CD14-positive monocyte (primary cell): ENCODE measurements around the gene ELAPOR2. TPM values are rescaled to one million over a fixed set of nuclear protein-coding genes. Genes with fewer than 3 reads are reported as not detected.

Source experiments
- DNase-seq, 3 donors: peaks; one replicate each; pipeline ENCODE4 v3.0.0-alpha.2; 2011 to 2022
- H2AFZ ChIP-seq: 2 replicates; pipeline ENCODE4 v1.6.0; 2012; ENCODE audit warnings: mild to moderate bottlenecking, low read depth, low read length, inconsistent platforms; ENCODE audit not compliant: insufficient read depth, poor library complexity, severe bottlenecking
- H3K27ac ChIP-seq, 2 donors: 1 replicate in 1 of 2; 2 replicates in 1 of 2; pipeline ENCODE4 v1.5.1; 2012 to 2013; ENCODE audit warnings: low read length in 2 of 2, control low read depth in 1 of 2, inconsistent platforms in 1 of 2, low read depth in 1 of 2, mild to moderate bottlenecking in 1 of 2
- H3K27me3 ChIP-seq, 2 donors: one replicate each; pipeline versions ENCODE4 v1.6.0 to v1.6.1; 2011 to 2013; ENCODE audit warnings: low read length in 2 of 2; ENCODE audit not compliant: control insufficient read depth in 2 of 2, insufficient read depth in 2 of 2
- H3K36me3 ChIP-seq, 2 donors: replicated peaks in 1 of 2; 1 replicate in 1 of 2; 2 replicates in 1 of 2; pipeline versions ENCODE4 v1.5.1 to v1.6.1; 2012 to 2013; ENCODE audit warnings: low read length in 2 of 2, control low read depth in 1 of 2, inconsistent platforms in 1 of 2, mild to moderate bottlenecking in 1 of 2; ENCODE audit not compliant: insufficient read depth in 2 of 2, control insufficient read depth in 1 of 2
- H3K4me1 ChIP-seq, 2 donors: 1 replicate in 1 of 2; 2 replicates in 1 of 2; pipeline versions ENCODE4 v1.5.1 to v1.6.1; 2012 to 2013; ENCODE audit warnings: low read length in 2 of 2, control low read depth in 1 of 2, inconsistent platforms in 1 of 2, mild to moderate bottlenecking in 1 of 2, moderate library complexity in 1 of 2; ENCODE audit not compliant: insufficient read depth in 2 of 2, control insufficient read depth in 1 of 2
- H3K4me2 ChIP-seq: replicated peaks from 2 replicates; pipeline ENCODE3; 2012; ENCODE audit warnings: low read length, moderate library complexity, mild to moderate bottlenecking; ENCODE audit not compliant: poor library complexity, severe bottlenecking; ENCODE audit errors: extremely low read depth
- H3K4me3 ChIP-seq, 3 experiments: fragments of 200-600 bp in 1 of 3; sonication (generic) in 1 of 3; replicated peaks in 1 of 3; 1 replicate in 2 of 3; 2 replicates in 1 of 3; pipeline ENCODE4 v1.5.1; 2011 to 2013; ENCODE audit warnings: low read length in 3 of 3, mild to moderate bottlenecking in 3 of 3, control low read depth in 2 of 3, low read depth in 2 of 3, inconsistent platforms in 1 of 3, moderate library complexity in 1 of 3
- H3K79me2 ChIP-seq: 2 replicates; pipeline ENCODE4 v1.6.0; 2012; ENCODE audit warnings: mild to moderate bottlenecking, control low read depth, inconsistent platforms, low read length, moderate library complexity; ENCODE audit not compliant: insufficient read depth
- H3K9ac ChIP-seq: 2 replicates; pipeline ENCODE4 v1.6.0; 2017; ENCODE audit warnings: low read length, mild to moderate bottlenecking; ENCODE audit not compliant: insufficient read depth, poor library complexity, severe bottlenecking
- H3K9me3 ChIP-seq, 2 donors: replicated peaks in 1 of 2; 1 replicate in 1 of 2; 2 replicates in 1 of 2; pipeline versions ENCODE4 v1.5.1 to v1.6.1; 2012 to 2013; ENCODE audit warnings: low read length in 2 of 2, control low read depth in 1 of 2; ENCODE audit not compliant: control insufficient read depth in 1 of 2, insufficient read depth in 1 of 2
- H4K20me1 ChIP-seq: 2 replicates; pipeline ENCODE4 v1.6.0; 2012; ENCODE audit warnings: mild to moderate bottlenecking, low read length, control low read depth, moderate library complexity; ENCODE audit not compliant: insufficient read depth
- H3K27ac Mint-ChIP-seq, 7 donors: one replicate each; pipeline ENCODE4 v1.8.0; 2020; ENCODE audit warnings: mild to moderate bottlenecking in 7 of 7, mixed read lengths in 7 of 7, moderate library complexity in 6 of 7, inconsistent platforms in 2 of 7
- H3K27me3 Mint-ChIP-seq, 3 donors: one replicate each; pipeline ENCODE4 v1.8.0; 2021 to 2022; ENCODE audit warnings: low read depth in 3 of 3, mild to moderate bottlenecking in 3 of 3, mixed read lengths in 3 of 3, moderate library complexity in 3 of 3, inconsistent platforms in 1 of 3
- H3K36me3 Mint-ChIP-seq, 2 donors: one replicate each; pipeline ENCODE4 v1.8.0; 2020; ENCODE audit warnings: mixed read lengths in 2 of 2, inconsistent platforms in 1 of 2, mild to moderate bottlenecking in 1 of 2
- H3K4me1 Mint-ChIP-seq: one replicate; pipeline ENCODE4 v1.8.0; 2020; ENCODE audit warnings: mild to moderate bottlenecking, mixed read lengths
- H3K4me3 Mint-ChIP-seq, 2 donors: one replicate each; pipeline ENCODE4 v1.8.0; 2020; ENCODE audit warnings: mild to moderate bottlenecking in 2 of 2, mixed read lengths in 2 of 2, moderate library complexity in 1 of 2
- H3K9me3 Mint-ChIP-seq, 7 donors: one replicate each; pipeline ENCODE4 v1.8.0; 2020 to 2022; ENCODE audit warnings: mixed read lengths in 7 of 7, mild to moderate bottlenecking in 6 of 7, moderate library complexity in 6 of 7, inconsistent platforms in 2 of 7
- WGBS: methylation state at CpG from one replicate; pipeline ENCODE4 v1.1.5; 2013; ENCODE audit warnings: missing lambda C conversion rate; ENCODE audit not compliant: insufficient coverage; 5-methylcytosine and 5-hydroxymethylcytosine counted together
- intact Hi-C, 2 donors: fragments of 100-400 bp; cut with micrococcal nuclease; formaldehyde crosslinking; loops; one replicate each; pipeline versions ENCODE4 v1.15.0 to v1.15.1; 2023
- polyA plus RNA-seq, 3 donors: library from polyadenylated mRNA; depleted of rRNA in 1 of 3; unstranded in 2 of 3; stranded (reverse) in 1 of 3; fragments of 300-500 nt in 2 of 3; fragments of >200 nt in 1 of 3; fragmentation: Illumina TruSeq in 2 of 3; gene quantifications; 1 replicate in 2 of 3; 2 replicates in 1 of 3; pipeline ENCODE4 v1.2.3, GENCODE V29; 2012 to 2021
- TF ChIP-seq, protein P1 (sequence below): fragments of 200-600 bp; IDR thresholded peaks from one replicate; pipeline ENCODE4 v1.8.0; 2022; ENCODE audit warnings: antibody characterized with exemption, mild to moderate bottlenecking

ELAPOR2 gene
- polyA plus RNA-seq, 3 donors = 0.07 TPM; not detected in 2

DNA sequence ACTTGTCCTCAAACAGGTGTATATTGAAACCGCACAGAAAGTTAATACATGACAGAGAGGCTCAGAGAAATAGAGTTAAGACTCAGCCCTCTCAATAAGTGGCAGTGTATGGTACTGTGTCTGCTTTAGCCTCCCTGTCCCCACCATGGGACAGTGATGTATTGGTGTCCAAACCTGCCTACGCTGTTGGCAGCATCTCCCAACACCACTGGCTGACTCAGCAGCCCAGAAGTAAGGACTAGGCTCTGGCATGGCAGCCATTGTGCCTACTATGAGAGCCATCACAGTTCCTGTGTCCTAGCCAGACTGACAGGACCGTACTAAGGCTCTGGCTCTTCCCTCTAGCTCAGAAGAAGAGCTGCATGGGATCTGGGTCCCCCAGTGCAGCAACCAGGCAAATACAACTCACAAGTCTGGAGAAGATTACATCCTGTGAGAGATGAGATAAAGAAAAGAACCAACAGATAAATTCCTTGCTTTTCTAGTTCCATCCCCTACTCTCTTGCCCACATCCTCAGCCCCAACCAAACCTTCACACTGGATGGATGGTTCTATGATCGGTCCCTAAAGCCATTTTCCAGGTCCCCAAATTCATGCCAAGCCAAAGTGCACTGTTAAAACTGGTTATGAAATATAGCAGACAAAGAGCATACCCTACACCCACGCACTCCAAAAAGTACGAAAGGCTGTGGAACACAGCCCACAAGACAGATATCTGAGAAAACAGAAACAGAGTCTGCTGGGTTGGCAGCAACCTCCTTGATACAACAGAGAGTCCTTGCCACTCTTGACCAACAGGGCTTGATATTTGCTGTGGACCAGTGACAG, 48.7 kb upstream of the ELAPOR2 start:
- Histone ChIP-seq H3K4me3 (no peak overlapping the region), H2AFZ (no peak overlapping the region), H3K9ac (no peak overlapping the region), H4K20me1 (no peaks in the 10 kb centered on the region), H3K27me3 (no peaks in the 10 kb centered on the region), H3K36me3 (no peaks in the 10 kb centered on the region), H3K27ac (no peak overlapping the region), H3K9me3 (no peaks in the 10 kb centered on the region), H3K4me2 (no peak overlapping the region), H3K79me2 (no peaks in the 10 kb centered on the region), H3K4me1 (no peaks in the 10 kb centered on the region)
- Mint-ChIP-seq H3K36me3 (no peaks in the 10 kb centered on the region), H3K4me1 (no peaks in the 10 kb centered on the region), H3K4me3 (no peak overlapping the region), H3K9me3 (peaks cover 0 to 5% (median 2%) of the 10 kb centered on the region in 7 donors), H3K27me3 (peaks cover 0 to 4% (median 0%) of the 10 kb centered on the region in 3 donors), H3K27ac (no peak overlapping the region)
- TF ChIP-seq, protein P1, sequence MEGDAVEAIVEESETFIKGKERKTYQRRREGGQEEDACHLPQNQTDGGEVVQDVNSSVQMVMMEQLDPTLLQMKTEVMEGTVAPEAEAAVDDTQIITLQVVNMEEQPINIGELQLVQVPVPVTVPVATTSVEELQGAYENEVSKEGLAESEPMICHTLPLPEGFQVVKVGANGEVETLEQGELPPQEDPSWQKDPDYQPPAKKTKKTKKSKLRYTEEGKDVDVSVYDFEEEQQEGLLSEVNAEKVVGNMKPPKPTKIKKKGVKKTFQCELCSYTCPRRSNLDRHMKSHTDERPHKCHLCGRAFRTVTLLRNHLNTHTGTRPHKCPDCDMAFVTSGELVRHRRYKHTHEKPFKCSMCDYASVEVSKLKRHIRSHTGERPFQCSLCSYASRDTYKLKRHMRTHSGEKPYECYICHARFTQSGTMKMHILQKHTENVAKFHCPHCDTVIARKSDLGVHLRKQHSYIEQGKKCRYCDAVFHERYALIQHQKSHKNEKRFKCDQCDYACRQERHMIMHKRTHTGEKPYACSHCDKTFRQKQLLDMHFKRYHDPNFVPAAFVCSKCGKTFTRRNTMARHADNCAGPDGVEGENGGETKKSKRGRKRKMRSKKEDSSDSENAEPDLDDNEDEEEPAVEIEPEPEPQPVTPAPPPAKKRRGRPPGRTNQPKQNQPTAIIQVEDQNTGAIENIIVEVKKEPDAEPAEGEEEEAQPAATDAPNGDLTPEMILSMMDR = no peak
- WGBS = 77% methylated on average over 5 of the region's 6 CpGs
- DNase-seq = no peak
- intact Hi-C loops = no loop called here

DNA sequence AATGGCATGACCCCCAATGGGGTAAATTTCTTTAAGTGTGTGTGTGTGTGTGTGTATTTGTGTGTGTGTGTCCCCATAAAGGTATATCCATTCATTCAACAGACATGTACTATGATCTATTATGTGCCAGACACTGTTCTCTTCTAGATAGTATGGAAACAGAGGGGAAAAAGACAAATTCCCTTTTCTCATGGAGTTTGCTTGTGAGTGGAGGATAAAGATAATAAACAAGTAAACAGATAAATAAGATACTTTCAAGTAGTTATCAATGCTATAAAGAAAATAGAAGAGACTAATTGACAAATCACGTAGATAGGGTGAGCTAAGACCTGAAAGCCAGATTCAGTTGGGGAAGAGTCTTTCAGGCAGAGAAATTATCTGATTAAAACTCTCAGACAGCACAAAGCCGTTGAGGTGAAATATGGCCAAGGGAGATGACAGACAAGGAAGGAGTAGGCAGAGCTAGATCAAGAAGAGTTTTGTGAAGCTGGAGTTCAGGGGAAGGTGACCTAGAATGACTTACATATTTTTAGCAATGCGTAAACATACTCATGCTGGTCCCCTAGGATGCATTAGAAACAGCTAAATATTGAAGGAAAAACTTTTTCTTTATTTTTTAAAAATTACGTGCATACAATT, 47.6 kb upstream of the ELAPOR2 start:
- Histone ChIP-seq H3K4me1 (no peaks in the 10 kb centered on the region), H3K79me2 (no peaks in the 10 kb centered on the region), H4K20me1 (no peaks in the 10 kb centered on the region), H3K4me3 (no peak overlapping the region), H3K27me3 (no peaks in the 10 kb centered on the region), H3K9ac (no peak overlapping the region), H3K36me3 (no peaks in the 10 kb centered on the region), H3K27ac (no peak overlapping the region), H3K9me3 (no peaks in the 10 kb centered on the region), H3K4me2 (no peak overlapping the region), H2AFZ (no peak overlapping the region)
- WGBS = 80% methylated on average over 1 of the region's 4 CpGs
- H3K9me3 Mint-ChIP-seq = peaks cover 0 to 5% (median 2%) of the 10 kb centered on the region in 7 donors
- DNase-seq = no peak
- peaks cover 0 to 4% (median 0%) of the 10 kb centered on the region in 3 donors for H3K27me3 Mint-ChIP-seq
- TF ChIP-seq, protein P1 = no peak
- no peak overlapping the region for H3K4me3 Mint-ChIP-seq
- no peak overlapping the region for H3K27ac Mint-ChIP-seq
- no peaks in the 10 kb centered on the region for H3K4me1 Mint-ChIP-seq
- no peaks in the 10 kb centered on the region for H3K36me3 Mint-ChIP-seq
- intact Hi-C loops = no loop called here
